ENCODE measurements around the gene MDFI. TPM values are rescaled to one million over a fixed set of nuclear protein-coding genes. Genes with fewer than 3 reads are reported as not detected.

MDFI gene
- total RNA-seq, 2 donors from 2014 or later = 4.9 to 6.7 TPM

DNA sequence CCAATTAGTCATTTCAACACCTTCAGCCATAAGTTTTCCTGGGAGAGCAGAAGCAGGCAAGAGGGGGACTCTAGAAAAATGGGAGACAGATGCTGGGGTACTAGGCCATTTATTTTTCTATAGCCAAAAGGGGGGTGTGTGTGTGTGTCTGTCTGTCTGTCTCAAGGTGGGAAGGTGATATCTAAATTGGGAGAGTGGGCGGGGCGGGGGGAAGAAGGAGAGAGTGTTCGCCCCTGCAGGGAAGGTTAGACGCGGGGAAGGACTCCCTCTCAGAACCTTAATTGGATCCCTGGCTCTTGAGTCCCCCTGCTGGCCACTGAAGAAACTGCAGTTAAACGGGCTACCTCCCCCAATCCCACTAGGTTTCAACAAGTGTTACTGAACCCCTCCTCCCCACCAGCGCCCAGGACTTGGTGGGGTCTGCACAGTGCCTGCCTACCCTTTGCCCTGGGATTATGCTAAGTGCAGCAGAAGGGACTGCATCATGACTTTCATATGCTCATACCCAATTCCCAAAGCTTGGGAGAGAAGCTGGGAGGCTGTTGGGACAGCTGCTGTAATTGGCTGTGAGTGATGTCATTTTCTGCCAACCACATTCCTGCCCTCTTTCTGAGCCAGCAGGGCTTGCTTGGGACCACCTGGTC is 46.3 kb upstream of the MDFI start:
- Histone ChIP-seq H3K4me1 (no peaks in the 10 kb centered on the region), H3K9me3 (no peaks in the 10 kb centered on the region), H3K27me3 (no peaks in the 10 kb centered on the region), H3K36me3 (replicated peaks in 1 of 2; ENCODE audit: insufficient read depth in 1 of 2, low read depth in 2 of 2) (peaks cover 0 to 11% of the 10 kb centered on the region in 2 donors), H3K27ac (no peak overlapping the region), H3K4me3 (no peak overlapping the region)
- ATAC-seq = peak; percentile 75
- 3 to 5% methylated on average over 7 of the region's 7 CpGs for WGBS, 2 donors
- intact Hi-C loops (cut with DNase I) = loop anchor here (5.0 kb wide), 2 partner anchors 130 to 170 kb away; no protein-coding TSS in a partner anchor
- peak; percentile 71 to 82 (median 78) for DNase-seq
- no peak for TF ChIP-seq POLR2A (IDR thresholded peaks at IDR 0.05)
- TF ChIP-seq, protein P1, sequence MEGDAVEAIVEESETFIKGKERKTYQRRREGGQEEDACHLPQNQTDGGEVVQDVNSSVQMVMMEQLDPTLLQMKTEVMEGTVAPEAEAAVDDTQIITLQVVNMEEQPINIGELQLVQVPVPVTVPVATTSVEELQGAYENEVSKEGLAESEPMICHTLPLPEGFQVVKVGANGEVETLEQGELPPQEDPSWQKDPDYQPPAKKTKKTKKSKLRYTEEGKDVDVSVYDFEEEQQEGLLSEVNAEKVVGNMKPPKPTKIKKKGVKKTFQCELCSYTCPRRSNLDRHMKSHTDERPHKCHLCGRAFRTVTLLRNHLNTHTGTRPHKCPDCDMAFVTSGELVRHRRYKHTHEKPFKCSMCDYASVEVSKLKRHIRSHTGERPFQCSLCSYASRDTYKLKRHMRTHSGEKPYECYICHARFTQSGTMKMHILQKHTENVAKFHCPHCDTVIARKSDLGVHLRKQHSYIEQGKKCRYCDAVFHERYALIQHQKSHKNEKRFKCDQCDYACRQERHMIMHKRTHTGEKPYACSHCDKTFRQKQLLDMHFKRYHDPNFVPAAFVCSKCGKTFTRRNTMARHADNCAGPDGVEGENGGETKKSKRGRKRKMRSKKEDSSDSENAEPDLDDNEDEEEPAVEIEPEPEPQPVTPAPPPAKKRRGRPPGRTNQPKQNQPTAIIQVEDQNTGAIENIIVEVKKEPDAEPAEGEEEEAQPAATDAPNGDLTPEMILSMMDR (IDR thresholded peaks at IDR 0.05) = peak; percentile 85 to 98 (median 91)

DNA sequence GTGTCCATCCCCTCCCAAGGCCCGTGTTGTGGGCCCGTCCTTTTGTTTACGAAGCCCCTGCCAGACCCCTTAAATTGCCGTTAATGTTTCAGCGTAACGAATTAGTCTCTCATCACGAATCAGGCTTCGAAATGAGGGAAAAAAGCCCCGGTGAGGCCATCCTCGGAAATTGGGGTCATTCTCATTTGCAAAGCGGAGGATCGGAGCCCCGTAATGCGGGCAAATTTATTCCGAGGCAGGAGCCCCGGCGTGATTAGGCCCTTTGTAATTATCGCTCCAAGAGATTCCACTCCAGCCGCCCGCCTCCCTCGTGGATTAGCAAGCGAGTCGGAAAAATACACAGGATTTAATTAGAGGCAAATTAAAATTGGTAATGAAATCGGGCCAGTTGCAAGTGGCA is 44.9 kb upstream of the MDFI start:
- Histone ChIP-seq H3K27me3 (no peaks in the 10 kb centered on the region), H3K27ac (no peak overlapping the region), H3K4me1 (no peaks in the 10 kb centered on the region), H3K9me3 (no peaks in the 10 kb centered on the region), H3K36me3 (replicated peaks in 1 of 2; ENCODE audit: insufficient read depth in 1 of 2, low read depth in 2 of 2) (peaks cover 0 to 12% of the 10 kb centered on the region in 2 donors), H3K4me3 (no peak overlapping the region)
- ATAC-seq = no peak
- intact Hi-C loops (cut with DNase I) = loop anchor here (5.0 kb wide), 2 partner anchors 131 to 171 kb away; no protein-coding TSS in a partner anchor
- WGBS, 2 donors = 88 to 91% methylated on average over 24 of the region's 24 CpGs
- DNase-seq = no peak
- TF ChIP-seq, protein P1 (IDR thresholded peaks at IDR 0.05) = no peak
- no peak for TF ChIP-seq POLR2A (IDR thresholded peaks at IDR 0.05)

DNA sequence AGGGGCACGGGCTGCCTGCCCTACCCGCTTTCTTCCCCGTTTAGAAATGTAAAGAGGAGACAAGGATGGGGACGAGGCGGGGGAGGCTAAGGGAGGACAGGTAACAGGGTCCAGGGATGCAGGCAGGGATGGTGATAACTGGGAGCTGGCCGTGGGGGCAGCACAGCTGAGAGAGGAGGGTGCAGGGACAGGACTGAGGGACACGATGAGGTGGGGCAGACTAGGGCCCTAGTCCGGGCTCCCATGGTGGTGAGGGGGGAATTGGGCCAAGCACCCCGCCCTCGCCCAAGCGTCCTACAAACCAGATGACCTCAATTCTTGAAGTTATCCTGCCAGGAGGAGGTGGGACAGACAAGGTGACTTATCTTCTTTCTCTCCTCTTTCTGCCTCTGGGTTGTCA is 44.4 kb upstream of the MDFI start:
- H3K4me3 ChIP-seq = no peak overlapping the region
- no peaks in the 10 kb centered on the region for H3K4me1 ChIP-seq
- no peaks in the 10 kb centered on the region for H3K9me3 ChIP-seq
- no peak for DNase-seq
- peaks cover 0 to 7% of the 10 kb centered on the region in 2 donors for H3K36me3 ChIP-seq (replicated peaks in 1 of 2; ENCODE audit: insufficient read depth in 1 of 2, low read depth in 2 of 2)
- no peaks in the 10 kb centered on the region for H3K27me3 ChIP-seq
- intact Hi-C loops (cut with DNase I) = loop anchor here (5.0 kb wide), 2 partner anchors 132 to 172 kb away; no protein-coding TSS in a partner anchor
- TF ChIP-seq, protein P1 (IDR thresholded peaks at IDR 0.05) = no peak
- no peak for TF ChIP-seq POLR2A (IDR thresholded peaks at IDR 0.05)
- WGBS, 2 donors = 86 to 89% methylated on average over 11 of the region's 11 CpGs
- H3K27ac ChIP-seq = no peak overlapping the region
- ATAC-seq = no peak

DNA sequence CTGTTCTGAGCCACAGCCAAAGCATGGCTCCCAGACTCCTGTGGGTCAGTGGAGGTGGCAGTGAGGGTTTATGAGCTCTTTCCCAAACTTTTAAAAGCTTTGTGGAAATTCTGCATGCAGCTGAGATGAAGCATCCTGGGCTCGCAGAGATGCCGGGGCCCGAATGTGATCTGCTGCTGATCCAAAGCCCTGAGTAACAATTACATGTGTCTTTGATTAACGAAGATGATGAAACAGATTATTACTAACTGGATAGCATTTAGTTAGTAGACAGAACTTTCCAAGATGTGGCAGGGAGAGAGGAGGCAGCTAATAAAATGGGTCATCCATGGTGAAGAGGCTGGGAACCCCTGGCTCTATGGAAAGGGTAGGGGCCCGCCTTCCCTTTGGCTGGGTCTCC is 43.9 kb upstream of the MDFI start:
- Histone ChIP-seq H3K27ac (no peak overlapping the region), H3K36me3 (replicated peaks in 1 of 2; ENCODE audit: insufficient read depth in 1 of 2, low read depth in 2 of 2) (peaks cover 0 to 4% of the 10 kb centered on the region in 2 donors), H3K27me3 (no peaks in the 10 kb centered on the region)

More for the DNA sequence above, 43.9 kb upstream of the MDFI start:
- DNase-seq (no peak), ATAC-seq (no peak)
- WGBS, 2 donors = 92 to 97% methylated on average over 4 to 5 of the region's 5 CpGs
- H3K9me3 ChIP-seq = no peaks in the 10 kb centered on the region
- H3K4me1 ChIP-seq = no peaks in the 10 kb centered on the region
- intact Hi-C loops (cut with DNase I) = loop anchor here (5.0 kb wide), 2 partner anchors 132 to 172 kb away; no protein-coding TSS in a partner anchor
- no peak for TF ChIP-seq POLR2A (IDR thresholded peaks at IDR 0.05)
- TF ChIP-seq, protein P1 (IDR thresholded peaks at IDR 0.05) = no peak
- H3K4me3 ChIP-seq = no peak overlapping the region

All from body of pancreas (tissue), 4 donors.